OCI-LY7 (cell line): ENCODE measurements around the gene MYO1B.

ENCODE experiments used
- EZH2phosphoT487 ChIP-seq: fragments of 200-600 bp; sonication (generic); IDR thresholded peaks from 2 replicates; pipeline ENCODE4 v1.6.1; 2018; ENCODE audit warnings: low read depth, borderline replicate concordance, mild to moderate bottlenecking, mixed run types, antibody characterized with exemption, low read length, moderate library complexity, mixed read lengths
- TF ChIP-seq, protein P1 (sequence below): fragments of 200-600 bp; sonication (generic); conservative IDR thresholded peaks from 2 replicates; pipeline ENCODE4 v1.5.1; 2014; ENCODE audit warnings: mild to moderate bottlenecking, antibody characterized with exemption, low read length, moderate library complexity, mixed read lengths

DNA sequence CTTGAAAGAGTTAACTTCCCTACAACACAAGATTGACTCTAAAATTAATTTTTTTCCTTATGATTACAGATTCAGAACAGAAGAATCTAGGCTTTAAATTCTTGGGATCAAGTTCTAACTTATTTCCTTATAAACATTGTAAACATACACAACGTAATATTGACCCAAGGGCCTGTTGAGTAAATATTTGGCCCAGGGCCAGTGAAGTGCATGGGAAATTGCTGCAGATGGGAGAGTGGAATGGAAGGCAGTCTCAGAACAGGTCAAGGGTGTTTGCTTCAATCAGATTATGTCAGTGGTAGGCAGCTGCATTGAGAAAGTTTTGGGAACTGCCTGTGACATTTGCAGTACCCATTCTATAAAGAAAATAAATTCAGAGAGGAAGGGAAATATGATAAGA, 137.6 kb downstream of the MYO1B start:
- TF ChIP-seq, protein P1, sequence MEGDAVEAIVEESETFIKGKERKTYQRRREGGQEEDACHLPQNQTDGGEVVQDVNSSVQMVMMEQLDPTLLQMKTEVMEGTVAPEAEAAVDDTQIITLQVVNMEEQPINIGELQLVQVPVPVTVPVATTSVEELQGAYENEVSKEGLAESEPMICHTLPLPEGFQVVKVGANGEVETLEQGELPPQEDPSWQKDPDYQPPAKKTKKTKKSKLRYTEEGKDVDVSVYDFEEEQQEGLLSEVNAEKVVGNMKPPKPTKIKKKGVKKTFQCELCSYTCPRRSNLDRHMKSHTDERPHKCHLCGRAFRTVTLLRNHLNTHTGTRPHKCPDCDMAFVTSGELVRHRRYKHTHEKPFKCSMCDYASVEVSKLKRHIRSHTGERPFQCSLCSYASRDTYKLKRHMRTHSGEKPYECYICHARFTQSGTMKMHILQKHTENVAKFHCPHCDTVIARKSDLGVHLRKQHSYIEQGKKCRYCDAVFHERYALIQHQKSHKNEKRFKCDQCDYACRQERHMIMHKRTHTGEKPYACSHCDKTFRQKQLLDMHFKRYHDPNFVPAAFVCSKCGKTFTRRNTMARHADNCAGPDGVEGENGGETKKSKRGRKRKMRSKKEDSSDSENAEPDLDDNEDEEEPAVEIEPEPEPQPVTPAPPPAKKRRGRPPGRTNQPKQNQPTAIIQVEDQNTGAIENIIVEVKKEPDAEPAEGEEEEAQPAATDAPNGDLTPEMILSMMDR, result no peak
- TF ChIP-seq EZH2phosphoT487, result no peak
